ENCODE data around the gene BRD2.

- TF ChIP-seq NFE2L2 (IDR thresholded peaks at IDR 0.05; ENCODE audit: low read depth, low read length) (no peak), POLR2A (IDR thresholded peaks at IDR 0.05; ENCODE audit: low read depth, low read length) (no peak), CTCF (conservative IDR thresholded peaks at IDR 0.05; ENCODE audit: low read depth, low read length) (no peak), RAD21 (IDR thresholded peaks at IDR 0.05; ENCODE audit: low read length) (no peak), CEBPB (IDR thresholded peaks at IDR 0.05; ENCODE audit: low read depth, low read length) (no peak), RFX5 (IDR thresholded peaks at IDR 0.05; ENCODE audit: low read depth, low read length) (no peak), CHD1 (IDR thresholded peaks at IDR 0.05; ENCODE audit: low read depth, low read length) (no peak), SMC3 (IDR thresholded peaks at IDR 0.05; ENCODE audit: low read depth, low read length) (no peak), MAFK (IDR thresholded peaks at IDR 0.05; ENCODE audit: low read depth, low read length) (no peak)
These were observed 7.5 kb downstream of the BRD2 start for GRCh38 chr6:32975886-32976285.
